Muscle of leg (tissue), 11 donors: ENCODE results near the gene AP2B1. TPM values are rescaled to one million over a fixed set of nuclear protein-coding genes. Genes with fewer than 3 reads are reported as not detected.
"Not testable (repeated sequence)": the region's sequence is repeated elsewhere in the genome, so short reads cannot be mapped to it uniquely, and the experiment has no call there.

ENCODE experiments used
- DNase-seq: peaks from one replicate; pipeline ENCODE4 v3.0.0; 2013
- H3K27ac ChIP-seq: one replicate; pipeline ENCODE4 v1.5.1; 2013; ENCODE audit warnings: mild to moderate bottlenecking, low read length, control low read depth
- H3K27me3 ChIP-seq: one replicate; pipeline ENCODE4 v1.6.1; 2013; ENCODE audit warnings: low read length; ENCODE audit not compliant: control insufficient read depth, insufficient read depth
- H3K36me3 ChIP-seq: one replicate; pipeline ENCODE4 v1.6.1; 2013; ENCODE audit warnings: low read length; ENCODE audit not compliant: control insufficient read depth, insufficient read depth
- H3K4me1 ChIP-seq: one replicate; pipeline ENCODE4 v1.6.1; 2013; ENCODE audit warnings: low read length; ENCODE audit not compliant: control insufficient read depth, insufficient read depth
- H3K4me3 ChIP-seq: one replicate; pipeline ENCODE4 v1.5.1; 2013; ENCODE audit warnings: low read length, control low read depth
- H3K9me3 ChIP-seq: replicated peaks from 2 replicates; pipeline ENCODE4 v1.6.1; 2013; ENCODE audit warnings: low read depth, low read length; ENCODE audit not compliant: control insufficient read depth
- WGBS: methylation state at CpG from one replicate; pipeline ENCODE4 v1.1.5; 2013; ENCODE audit warnings: missing lambda C conversion rate; ENCODE audit not compliant: insufficient coverage; 5-methylcytosine and 5-hydroxymethylcytosine counted together
- polyA plus RNA-seq, 8 donors: library from polyadenylated mRNA; unstranded; fragments of 120-200 nt; gene quantifications; one replicate each; pipeline versions ENCODE4 v1.2.1 to v1.2.3, GENCODE V29; 2013; ENCODE audit warnings: inconsistent platforms in 1 of 8, low replicate concordance in 1 of 8; ENCODE audit not compliant: insufficient read length in 8 of 8, insufficient read depth in 1 of 8
- total RNA-seq: library from RNA; stranded (reverse); fragments of 120-200 nt; gene quantifications from one replicate; pipeline ENCODE4 v1.2.4, GENCODE V29; 2013

Gene AP2B1
- total and polyA plus RNA-seq, 9 donors: 45.4 to 92.9 (median 75.4) TPM

GRCh38 chr17:35546487-35546886 lies 40.6 kb upstream of the AP2B1 start:
- Histone ChIP-seq H3K27ac (no peak overlapping the region), H3K4me3 (no peak overlapping the region), H3K9me3 (no peaks in the 10 kb centered on the region), H3K36me3 (no peaks in the 10 kb centered on the region), H3K4me1 (no peaks in the 10 kb centered on the region), H3K27me3 (no peaks in the 10 kb centered on the region)
- 60% methylated on average over 1 of the region's 1 CpG for WGBS
- DNase-seq: no peak

GRCh38 chr17:35548208-35548810 lies 38.8 kb upstream of the AP2B1 start:
- Histone ChIP-seq H3K4me3 (no peak overlapping the region), H3K27ac (no peak overlapping the region), H3K4me1 (no peaks in the 10 kb centered on the region), H3K27me3 (peaks cover 2% of the 10 kb centered on the region), H3K9me3 (no peaks in the 10 kb centered on the region), H3K36me3 (no peaks in the 10 kb centered on the region)
- DNase-seq: peak; percentile 32
- WGBS: 76% methylated on average over 3 of the region's 8 CpGs

- H3K27me3 ChIP-seq: peaks cover 2% of the 10 kb centered on the region
- no peak overlapping the region for H3K4me3 ChIP-seq
- H3K36me3 ChIP-seq: no peaks in the 10 kb centered on the region
- no peak overlapping the region for H3K27ac ChIP-seq
- no peaks in the 10 kb centered on the region for H3K4me1 ChIP-seq
- no peak for DNase-seq
- no CpG with 5 or more reads among the region's 1 CpG for WGBS
- no peaks in the 10 kb centered on the region for H3K9me3 ChIP-seq
Measured at GRCh38 chr17:35548978-35549377, 38.1 kb upstream of the AP2B1 start.

- no peaks in the 10 kb centered on the region for H3K9me3 ChIP-seq
- no peaks in the 10 kb centered on the region for H3K4me1 ChIP-seq
- no peak for DNase-seq
- H3K27ac ChIP-seq: no peak overlapping the region
- WGBS: 86% methylated on average over 2 of the region's 4 CpGs
- no peaks in the 10 kb centered on the region for H3K36me3 ChIP-seq
- peaks cover 2% of the 10 kb centered on the region for H3K27me3 ChIP-seq
- no peak overlapping the region for H3K4me3 ChIP-seq
Measured at GRCh38 chr17:35553310-35553709, 33.8 kb upstream of the AP2B1 start.

- no peaks in the 10 kb centered on the region for H3K9me3 ChIP-seq
- no peaks in the 10 kb centered on the region for H3K36me3 ChIP-seq
- H3K4me1 ChIP-seq: no peaks in the 10 kb centered on the region
- H3K4me3 ChIP-seq: no peak overlapping the region
- no peak overlapping the region for H3K27ac ChIP-seq
- peaks cover 4% of the 10 kb centered on the region for H3K27me3 ChIP-seq
- no peak for DNase-seq
- no CpG with 5 or more reads among the region's 5 CpGs for WGBS
Measured at GRCh38 chr17:35554668-35555067, 32.5 kb upstream of the AP2B1 start.

GRCh38 chr17:35555691-35556090 lies 31.4 kb upstream of the AP2B1 start:
- no peaks in the 10 kb centered on the region for H3K36me3 ChIP-seq
- H3K4me3 ChIP-seq: no peak overlapping the region
- no peak overlapping the region for H3K27ac ChIP-seq
- WGBS: 77% methylated on average over 3 of the region's 5 CpGs
- H3K4me1 ChIP-seq: no peaks in the 10 kb centered on the region
- no peak for DNase-seq
- H3K27me3 ChIP-seq: peaks cover 4% of the 10 kb centered on the region
- H3K9me3 ChIP-seq: no peaks in the 10 kb centered on the region

GRCh38 chr17:35557353-35557752 lies 29.8 kb upstream of the AP2B1 start:
- 100% methylated on average over 2 of the region's 3 CpGs for WGBS
- DNase-seq: peak; percentile 32
- Histone ChIP-seq H3K9me3 (no peaks in the 10 kb centered on the region), H3K27ac (no peak overlapping the region), H3K27me3 (peaks cover 3% of the 10 kb centered on the region), H3K4me1 (no peaks in the 10 kb centered on the region), H3K36me3 (no peaks in the 10 kb centered on the region), H3K4me3 (no peak overlapping the region)

GRCh38 chr17:35559495-35560210 lies 27.5 kb upstream of the AP2B1 start:
- Histone ChIP-seq H3K27ac (no peak overlapping the region), H3K36me3 (no peaks in the 10 kb centered on the region), H3K9me3 (no peaks in the 10 kb centered on the region), H3K4me3 (no peak overlapping the region), H3K4me1 (no peaks in the 10 kb centered on the region), H3K27me3 (peaks cover 3% of the 10 kb centered on the region)
- WGBS: 78% methylated on average over 1 of the region's 2 CpGs
- no peak for DNase-seq

- Histone ChIP-seq H3K27me3 (peaks cover 3% of the 10 kb centered on the region), H3K4me3 (no peak within 1 kb of the TSS), H3K27ac (no peak within 1 kb of the TSS), H3K4me1 (no peaks in the 10 kb centered on the region), H3K36me3 (no peaks in the 10 kb centered on the region), H3K9me3 (no peaks in the 10 kb centered on the region)
- no peak for DNase-seq
- WGBS: no CpG with 5 or more reads among the region's 3 CpGs
Measured at GRCh38 chr17:35560703-35561102, 26.4 kb upstream of the AP2B1 start, which contains the start of gene SLFN14. TSS of gene SLFN14 (minus strand) at chr17:35560819. CDS start at chr17:35558062, 2,757 bp downstream.

- H3K4me3 ChIP-seq, H3K27me3 ChIP-seq, H3K27ac ChIP-seq, H3K4me1 ChIP-seq, H3K9me3 ChIP-seq, H3K36me3 ChIP-seq, DNase-seq: not testable (repeated sequence)
- WGBS: 80% methylated on average over 4 of the region's 16 CpGs
Measured at GRCh38 chr17:35563181-35563580, 23.9 kb upstream of the AP2B1 start.
